Neutrophil (primary cell): Measurements from ENCODE around the gene WDTC1.

Experiments
- H3K27ac ChIP-seq: fragments of 200-600 bp; sonication (generic); 2 replicates; pipeline ENCODE4 v1.5.1; 2016; ENCODE audit warnings: mild to moderate bottlenecking, moderate library complexity
- H3K27me3 ChIP-seq: fragments of 200-600 bp; sonication (generic); 2 replicates; pipeline ENCODE4 v1.6.0; 2016; ENCODE audit warnings: mild to moderate bottlenecking
- H3K36me3 ChIP-seq: fragments of 200-600 bp; sonication (generic); 2 replicates; pipeline ENCODE4 v1.5.1; 2017
- H3K4me1 ChIP-seq, 2 experiments: fragments of 200-600 bp in 1 of 2; sonication (generic) in 1 of 2; 1 replicate in 1 of 2; 2 replicates in 1 of 2; pipeline versions ENCODE4 v1.5.1 to v1.6.1; 2013 to 2016; ENCODE audit warnings: low read depth in 1 of 2, low read length in 1 of 2, mild to moderate bottlenecking in 1 of 2, moderate library complexity in 1 of 2; ENCODE audit not compliant: control insufficient read depth in 1 of 2, insufficient read depth in 1 of 2
- H3K4me3 ChIP-seq, 2 experiments: fragments of 200-600 bp in 1 of 2; sonication (generic) in 1 of 2; 1 replicate in 1 of 2; 2 replicates in 1 of 2; pipeline ENCODE4 v1.5.1; 2013 to 2016; ENCODE audit warnings: low read depth in 1 of 2, low read length in 1 of 2, mild to moderate bottlenecking in 1 of 2, moderate library complexity in 1 of 2
- H3K9me3 ChIP-seq: fragments of 200-600 bp; sonication (generic); 2 replicates; pipeline ENCODE4 v1.5.1; 2016
- TF ChIP-seq, protein P1 (sequence below): fragments of 200-600 bp; sonication (generic); IDR thresholded peaks from 2 replicates; pipeline ENCODE4 v1.5.1; 2016; ENCODE audit warnings: antibody characterized with exemption

Gene WDTC1

DNA sequence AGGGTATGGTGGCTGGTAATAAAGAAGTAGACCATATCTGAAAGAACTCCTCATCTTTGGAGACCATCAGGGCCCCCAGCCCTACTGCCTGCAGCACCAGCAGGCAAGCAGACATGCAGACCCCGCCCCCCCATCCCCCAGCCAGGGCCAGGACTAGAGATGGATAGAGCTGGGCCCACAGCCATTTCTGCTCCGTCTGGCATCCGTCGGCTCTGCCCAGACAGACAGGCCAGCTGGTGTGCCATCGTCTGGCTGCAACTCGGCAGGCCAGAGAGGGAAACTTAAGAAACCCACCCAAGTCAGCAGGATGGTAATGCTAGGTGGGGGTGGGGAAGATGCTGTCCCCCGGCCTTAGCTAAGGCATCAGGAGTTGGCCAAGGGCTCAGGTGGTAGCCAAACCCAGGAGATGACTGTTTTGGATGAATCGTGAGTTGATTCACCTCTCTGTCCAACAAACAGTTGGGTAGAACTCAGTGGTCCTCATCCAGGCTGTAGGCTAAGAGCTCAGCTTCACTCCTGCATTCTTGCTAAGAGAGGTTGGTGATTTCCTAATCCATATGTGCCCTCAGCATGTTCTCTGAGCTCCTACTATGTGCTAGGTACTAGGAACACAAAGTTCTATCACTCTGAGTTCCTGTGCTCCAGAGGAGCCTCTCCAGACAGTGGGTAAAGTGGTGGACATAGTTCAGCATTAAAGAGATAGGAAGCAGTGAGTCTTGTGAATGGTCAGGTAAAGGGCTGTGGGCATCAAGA, 64.4 kb downstream of the WDTC1 start:
- H3K27ac ChIP-seq, result no peak overlapping the region

DNA sequence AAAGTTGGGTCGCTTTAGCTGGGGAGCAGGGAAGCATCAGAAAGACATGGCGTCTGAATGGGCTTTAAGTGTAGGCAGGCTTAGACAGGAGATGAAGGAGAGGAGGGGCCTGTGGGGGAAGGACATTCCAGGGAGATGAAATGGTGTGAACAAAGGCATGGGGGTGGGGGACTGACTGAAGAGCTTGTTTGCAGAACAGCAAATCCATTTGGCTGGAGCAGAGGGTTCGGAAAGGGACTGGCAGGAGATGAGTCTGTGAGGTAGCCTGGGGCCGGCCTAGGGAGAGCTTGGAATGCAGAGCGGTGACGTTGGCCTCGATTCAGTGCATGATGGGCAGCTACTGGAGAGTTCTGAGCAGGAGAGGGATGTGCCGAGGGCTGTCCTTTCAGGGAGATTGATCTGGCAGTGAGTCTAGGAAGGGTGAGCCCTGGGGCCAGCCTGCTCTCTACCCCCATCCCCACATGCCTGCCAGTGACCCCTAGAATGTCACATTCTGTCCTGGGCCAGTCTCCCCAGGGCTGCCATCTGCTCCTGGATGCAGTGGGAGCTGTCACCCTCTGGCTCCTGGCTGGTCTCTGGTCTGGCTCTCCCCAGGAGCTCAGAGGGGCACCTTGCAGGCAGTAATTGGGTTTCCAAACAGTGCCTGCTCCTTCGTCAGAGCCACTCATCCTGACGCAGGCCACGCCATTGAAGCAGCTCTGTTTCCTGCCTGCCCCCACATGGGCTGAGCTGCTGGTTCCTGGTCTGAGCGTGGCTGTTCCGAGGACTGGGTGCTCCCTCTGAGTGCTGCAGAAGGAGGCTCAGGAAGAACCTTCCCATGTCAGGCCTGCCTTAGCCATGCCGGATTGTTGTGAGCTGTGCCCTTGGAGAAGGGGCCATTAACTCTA, 65.2 kb downstream of the WDTC1 start:
- H3K4me1 ChIP-seq, result peaks cover 0 to 4% of the 10 kb centered on the region in 2 experiments
- no peak overlapping the region for H3K4me3 ChIP-seq
- peaks cover 100% of the 10 kb centered on the region for H3K36me3 ChIP-seq
- H3K27ac ChIP-seq, result peak overlapping the region; percentile 45
- H3K9me3 ChIP-seq, result no peaks in the 10 kb centered on the region
- H3K27me3 ChIP-seq, result no peaks in the 10 kb centered on the region
- TF ChIP-seq, protein P1, sequence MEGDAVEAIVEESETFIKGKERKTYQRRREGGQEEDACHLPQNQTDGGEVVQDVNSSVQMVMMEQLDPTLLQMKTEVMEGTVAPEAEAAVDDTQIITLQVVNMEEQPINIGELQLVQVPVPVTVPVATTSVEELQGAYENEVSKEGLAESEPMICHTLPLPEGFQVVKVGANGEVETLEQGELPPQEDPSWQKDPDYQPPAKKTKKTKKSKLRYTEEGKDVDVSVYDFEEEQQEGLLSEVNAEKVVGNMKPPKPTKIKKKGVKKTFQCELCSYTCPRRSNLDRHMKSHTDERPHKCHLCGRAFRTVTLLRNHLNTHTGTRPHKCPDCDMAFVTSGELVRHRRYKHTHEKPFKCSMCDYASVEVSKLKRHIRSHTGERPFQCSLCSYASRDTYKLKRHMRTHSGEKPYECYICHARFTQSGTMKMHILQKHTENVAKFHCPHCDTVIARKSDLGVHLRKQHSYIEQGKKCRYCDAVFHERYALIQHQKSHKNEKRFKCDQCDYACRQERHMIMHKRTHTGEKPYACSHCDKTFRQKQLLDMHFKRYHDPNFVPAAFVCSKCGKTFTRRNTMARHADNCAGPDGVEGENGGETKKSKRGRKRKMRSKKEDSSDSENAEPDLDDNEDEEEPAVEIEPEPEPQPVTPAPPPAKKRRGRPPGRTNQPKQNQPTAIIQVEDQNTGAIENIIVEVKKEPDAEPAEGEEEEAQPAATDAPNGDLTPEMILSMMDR, result no peak

More for the DNA sequence above, 64.4 kb downstream of the WDTC1 start:
- Histone ChIP-seq H3K9me3 (no peaks in the 10 kb centered on the region), H3K27me3 (no peaks in the 10 kb centered on the region), H3K4me1 (peaks cover 0 to 4% of the 10 kb centered on the region in 2 experiments), H3K4me3 (no peak overlapping the region), H3K36me3 (peaks cover 100% of the 10 kb centered on the region)
- TF ChIP-seq, protein P1, result no peak

GRCh38 chr1:27300341-27301051, 66.1 kb downstream of the WDTC1 start:
- Histone ChIP-seq H3K36me3 (peaks cover 100% of the 10 kb centered on the region), H3K27me3 (no peaks in the 10 kb centered on the region), H3K9me3 (no peaks in the 10 kb centered on the region), H3K4me3 (no peak overlapping the region), H3K27ac (peak overlapping the region; percentile 45), H3K4me1 (peaks cover 0 to 4% of the 10 kb centered on the region in 2 experiments)
- TF ChIP-seq, protein P1, result peak; percentile 96

GRCh38 chr1:27301052-27301422, 66.6 kb downstream of the WDTC1 start:
- Histone ChIP-seq H3K4me3 (no peak overlapping the region), H3K27me3 (no peaks in the 10 kb centered on the region), H3K27ac (no peak overlapping the region), H3K36me3 (peaks cover 100% of the 10 kb centered on the region), H3K9me3 (no peaks in the 10 kb centered on the region), H3K4me1 (peaks cover 0 to 4% of the 10 kb centered on the region in 2 experiments)
- TF ChIP-seq, protein P1, result no peak

- Histone ChIP-seq H3K4me1 (peaks cover 0 to 4% of the 10 kb centered on the region in 2 experiments), H3K27ac (no peak overlapping the region), H3K9me3 (no peaks in the 10 kb centered on the region), H3K36me3 (peaks cover 100% of the 10 kb centered on the region), H3K4me3 (no peak overlapping the region), H3K27me3 (no peaks in the 10 kb centered on the region)
- TF ChIP-seq, protein P1, result no peak
Measured at GRCh38 chr1:27301582-27302199, 67.3 kb downstream of the WDTC1 start.
